ENCODE data around the gene BLACAT1. TPM values are rescaled to one million over a fixed set of nuclear protein-coding genes. Genes with fewer than 3 reads are reported as not detected.

Gene BLACAT1
- total RNA-seq, 4 donors from 2014 or later, result 0.29 to 2.3 (median 0.99) TPM

DNA sequence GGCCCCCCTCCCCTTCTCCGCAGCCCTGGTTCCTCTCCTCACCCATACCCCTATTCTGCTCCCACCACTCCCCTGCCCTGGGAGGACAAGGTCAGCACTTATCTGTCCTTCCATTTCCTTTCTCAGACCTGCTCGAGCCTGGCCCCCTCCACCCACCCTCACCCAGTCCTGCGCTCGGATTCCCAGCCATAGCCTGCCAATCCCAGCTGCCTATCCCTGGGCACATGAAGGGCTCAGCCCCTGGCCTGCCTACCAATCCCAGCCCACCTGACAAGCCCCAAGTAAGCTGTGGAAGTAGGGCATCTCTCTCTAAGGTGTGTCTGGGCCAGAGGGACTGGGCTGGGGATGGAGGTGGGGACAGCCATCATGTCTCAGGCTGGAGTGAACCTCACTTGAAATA lies 5.4 kb downstream of the BLACAT1 start:
- H3K27me3 ChIP-seq, result peaks cover 10 to 72% (median 14%) of the 10 kb centered on the region in 4 donors

DNA sequence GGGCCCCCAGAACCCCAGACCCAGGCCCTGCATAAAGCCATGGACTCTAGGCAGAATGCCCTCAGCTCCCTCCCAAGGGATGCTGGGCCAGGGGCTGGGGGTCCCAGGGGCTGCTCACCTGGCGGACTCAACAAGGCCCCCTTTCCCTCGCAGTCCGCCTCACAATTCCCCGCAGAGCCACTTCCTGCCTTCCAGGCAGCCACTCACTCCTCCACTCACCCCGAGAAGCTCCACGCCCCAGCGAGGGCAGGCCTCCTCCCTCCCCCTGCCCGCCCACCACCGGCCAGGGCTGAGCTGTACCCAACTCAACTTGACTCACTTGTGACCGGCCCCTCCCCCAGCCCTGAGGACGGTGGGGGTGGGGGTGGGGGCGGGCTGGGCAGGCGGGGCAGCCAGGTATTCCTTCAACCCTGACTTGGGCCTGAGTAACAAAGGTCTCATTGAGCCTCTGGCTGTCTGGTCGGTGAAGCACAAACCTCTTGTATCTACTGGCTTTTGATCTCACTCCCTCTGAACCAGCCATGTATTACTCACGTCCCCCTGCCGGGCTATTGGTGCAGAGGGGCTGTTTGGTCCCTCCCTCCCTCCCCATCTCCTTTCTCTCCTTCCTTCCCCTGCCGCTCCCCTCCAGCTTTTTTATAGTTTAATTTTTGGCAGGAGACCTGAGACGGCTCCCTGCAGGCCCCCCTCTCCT lies 5.9 kb downstream of the BLACAT1 start:
- no peak for DNase-seq
- Histone ChIP-seq H3K9me3 (no peaks in the 10 kb centered on the region), H3K27ac (peak overlapping the region; percentile 82 to 88 (median 87)), H3K27me3 (peaks cover 5 to 66% (median 9%) of the 10 kb centered on the region in 4 donors), H3K36me3 (no peaks in the 10 kb centered on the region), H3K4me3 (peak overlapping the region; percentile 31 to 62 (median 48)), H3K4me1 (peaks cover 19 to 70% (median 37%) of the 10 kb centered on the region in 3 donors)
- 7 to 45% methylated on average over 5 to 6 of the region's 18 CpGs for WGBS, 2 donors
- peak in 1 of 4 donors; percentile 42 for TF ChIP-seq POLR2A (IDR thresholded peaks at IDR 0.05)
- TF ChIP-seq, protein P1, sequence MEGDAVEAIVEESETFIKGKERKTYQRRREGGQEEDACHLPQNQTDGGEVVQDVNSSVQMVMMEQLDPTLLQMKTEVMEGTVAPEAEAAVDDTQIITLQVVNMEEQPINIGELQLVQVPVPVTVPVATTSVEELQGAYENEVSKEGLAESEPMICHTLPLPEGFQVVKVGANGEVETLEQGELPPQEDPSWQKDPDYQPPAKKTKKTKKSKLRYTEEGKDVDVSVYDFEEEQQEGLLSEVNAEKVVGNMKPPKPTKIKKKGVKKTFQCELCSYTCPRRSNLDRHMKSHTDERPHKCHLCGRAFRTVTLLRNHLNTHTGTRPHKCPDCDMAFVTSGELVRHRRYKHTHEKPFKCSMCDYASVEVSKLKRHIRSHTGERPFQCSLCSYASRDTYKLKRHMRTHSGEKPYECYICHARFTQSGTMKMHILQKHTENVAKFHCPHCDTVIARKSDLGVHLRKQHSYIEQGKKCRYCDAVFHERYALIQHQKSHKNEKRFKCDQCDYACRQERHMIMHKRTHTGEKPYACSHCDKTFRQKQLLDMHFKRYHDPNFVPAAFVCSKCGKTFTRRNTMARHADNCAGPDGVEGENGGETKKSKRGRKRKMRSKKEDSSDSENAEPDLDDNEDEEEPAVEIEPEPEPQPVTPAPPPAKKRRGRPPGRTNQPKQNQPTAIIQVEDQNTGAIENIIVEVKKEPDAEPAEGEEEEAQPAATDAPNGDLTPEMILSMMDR (IDR thresholded peaks at IDR 0.05), result peak in 1 of 6 experiments; percentile 2
- intact Hi-C loops (cut with DNase I), result no loop called here

More for the DNA sequence above, 5.4 kb downstream of the BLACAT1 start:
- no peak for DNase-seq
- 28 to 47% methylated on average over 4 of the region's 4 CpGs for WGBS, 2 donors
- H3K4me3 ChIP-seq, result no peak overlapping the region
- no peaks in the 10 kb centered on the region for H3K36me3 ChIP-seq
- H3K27ac ChIP-seq, result peak overlapping the region in 3 of 4 donors; percentile 87 to 88 (median 87)
- intact Hi-C loops (cut with DNase I), result no loop called here
- H3K9me3 ChIP-seq, result no peaks in the 10 kb centered on the region
- TF ChIP-seq POLR2A (IDR thresholded peaks at IDR 0.05), result no peak
- TF ChIP-seq, protein P1 (IDR thresholded peaks at IDR 0.05), result peak in 1 of 6 experiments; percentile 1
- peaks cover 13 to 68% (median 32%) of the 10 kb centered on the region in 3 donors for H3K4me1 ChIP-seq

DNA sequence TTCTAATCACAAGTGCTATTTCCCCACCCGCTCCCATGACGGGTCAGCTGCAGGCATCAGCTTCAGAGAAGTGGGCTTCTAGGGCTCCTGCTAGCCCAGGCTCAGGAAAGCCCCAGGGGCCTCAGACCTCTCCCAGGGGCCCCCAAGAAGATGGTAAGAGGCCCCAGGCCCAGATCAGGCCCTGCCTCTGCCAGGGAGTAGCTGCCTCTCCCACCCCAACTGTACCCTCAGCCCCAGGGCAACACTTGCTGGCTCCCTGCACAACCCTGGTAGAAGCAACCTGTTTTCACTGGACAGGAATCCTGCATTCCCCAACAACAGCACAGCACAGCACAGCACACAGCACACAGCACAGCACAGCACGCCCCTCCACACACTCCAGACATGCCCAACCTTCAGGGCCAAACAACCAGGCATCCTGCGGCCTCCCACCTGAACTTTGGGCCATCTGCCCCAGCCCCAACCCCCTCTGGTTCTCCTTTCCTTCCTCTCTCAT lies 6.5 kb downstream of the BLACAT1 start:
- H3K4me3 ChIP-seq, result peak overlapping the region; percentile 31 to 62 (median 48)
- H3K4me1 ChIP-seq, result peaks cover 22 to 76% (median 42%) of the 10 kb centered on the region in 3 donors
- WGBS, 2 donors, result 45 to 62% methylated on average over 2 of the region's 4 CpGs
- TF ChIP-seq, protein P1 (IDR thresholded peaks at IDR 0.05), result no peak
- TF ChIP-seq POLR2A (IDR thresholded peaks at IDR 0.05), result no peak
- intact Hi-C loops (cut with DNase I), result no loop called here
- H3K27ac ChIP-seq, result peak overlapping the region; percentile 82 to 88 (median 87)
- no peak for DNase-seq
- H3K9me3 ChIP-seq, result no peaks in the 10 kb centered on the region
- peaks cover 0 to 60% (median 7%) of the 10 kb centered on the region in 4 donors for H3K27me3 ChIP-seq
- no peaks in the 10 kb centered on the region for H3K36me3 ChIP-seq

DNA sequence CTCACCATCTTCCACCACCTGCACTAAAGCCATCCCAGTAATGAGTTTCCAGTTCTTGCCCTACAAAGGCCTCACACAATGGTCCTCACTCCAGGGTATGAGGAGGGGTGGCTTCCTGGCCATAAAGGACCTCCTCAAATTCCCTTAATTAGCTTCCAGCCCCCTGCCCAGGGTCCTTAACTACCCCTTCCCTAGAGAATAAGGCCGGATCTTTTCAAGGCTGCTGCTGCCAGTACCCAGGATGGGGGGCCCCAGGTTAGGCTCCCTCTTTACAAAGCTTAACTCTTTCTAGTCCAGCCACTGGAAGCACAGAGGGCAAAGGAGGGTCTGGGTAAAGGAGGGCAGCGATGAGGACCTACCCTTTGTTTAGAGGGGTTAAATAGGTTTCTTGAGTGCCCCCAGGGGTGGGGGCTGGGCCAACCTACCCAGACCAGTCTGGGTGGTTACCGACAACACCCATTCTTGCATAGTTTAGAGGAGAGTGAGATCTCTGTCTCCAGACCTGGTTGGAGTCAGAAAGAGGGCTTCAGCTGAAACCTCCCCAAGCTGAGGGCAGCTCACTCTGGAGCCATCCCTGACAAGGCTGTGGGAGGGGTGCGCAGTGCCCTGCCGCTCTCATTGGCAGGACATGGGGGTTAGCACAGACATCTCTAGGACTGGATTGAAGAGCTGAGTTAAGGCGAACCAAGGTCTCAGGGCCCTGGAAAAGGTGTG lies 7.1 kb downstream of the BLACAT1 start:
- Histone ChIP-seq H3K27ac (peak overlapping the region; percentile 82 to 88 (median 87)), H3K36me3 (no peaks in the 10 kb centered on the region), H3K9me3 (no peaks in the 10 kb centered on the region), H3K4me1 (peaks cover 22 to 79% (median 42%) of the 10 kb centered on the region in 3 donors), H3K27me3 (peaks cover 0 to 54% (median 4%) of the 10 kb centered on the region in 4 donors), H3K4me3 (peak overlapping the region; percentile 31 to 62 (median 48))
- 40 to 42% methylated on average over 2 to 3 of the region's 6 CpGs for WGBS, 2 donors
- no peak for DNase-seq
- intact Hi-C loops (cut with DNase I), result no loop called here
- TF ChIP-seq, protein P1 (IDR thresholded peaks at IDR 0.05), result no peak
- no peak for TF ChIP-seq POLR2A (IDR thresholded peaks at IDR 0.05)
